ENCODE data around the gene REG4. TPM values are rescaled to one million over a fixed set of nuclear protein-coding genes. Genes with fewer than 3 reads are reported as not detected.
"Not testable (repeated sequence)": the region's sequence is repeated elsewhere in the genome, so short reads cannot be mapped to it uniquely, and the experiment has no call there.

Gene REG4
- total RNA-seq, 1 donor from 2014 or later = 0.16 TPM

DNA sequence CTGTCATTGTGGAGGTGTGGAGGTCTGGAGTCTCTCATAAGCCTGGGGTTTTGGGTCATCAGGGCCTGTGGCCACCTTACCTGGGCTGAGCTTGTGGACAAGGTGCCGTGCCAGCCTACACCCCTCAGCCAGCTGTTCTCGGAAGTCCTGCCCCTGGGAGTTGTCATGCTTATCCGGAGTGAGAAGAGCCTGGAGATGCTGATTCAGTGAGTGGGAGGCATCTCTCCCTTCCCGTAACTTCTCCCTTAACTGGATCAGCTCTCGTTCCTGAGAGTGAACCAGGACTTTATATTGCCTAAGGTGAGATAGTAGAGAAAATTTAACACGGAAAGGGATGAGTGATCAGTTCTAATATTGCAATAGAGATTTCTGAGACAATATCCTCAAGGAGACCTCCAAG is 30.0 kb upstream of the REG4 start:
- no peak for DNase-seq (ENCODE audit: low spot score in 2 of 2, unreplicated experiment in 2 of 2)
- TF ChIP-seq, protein P1, sequence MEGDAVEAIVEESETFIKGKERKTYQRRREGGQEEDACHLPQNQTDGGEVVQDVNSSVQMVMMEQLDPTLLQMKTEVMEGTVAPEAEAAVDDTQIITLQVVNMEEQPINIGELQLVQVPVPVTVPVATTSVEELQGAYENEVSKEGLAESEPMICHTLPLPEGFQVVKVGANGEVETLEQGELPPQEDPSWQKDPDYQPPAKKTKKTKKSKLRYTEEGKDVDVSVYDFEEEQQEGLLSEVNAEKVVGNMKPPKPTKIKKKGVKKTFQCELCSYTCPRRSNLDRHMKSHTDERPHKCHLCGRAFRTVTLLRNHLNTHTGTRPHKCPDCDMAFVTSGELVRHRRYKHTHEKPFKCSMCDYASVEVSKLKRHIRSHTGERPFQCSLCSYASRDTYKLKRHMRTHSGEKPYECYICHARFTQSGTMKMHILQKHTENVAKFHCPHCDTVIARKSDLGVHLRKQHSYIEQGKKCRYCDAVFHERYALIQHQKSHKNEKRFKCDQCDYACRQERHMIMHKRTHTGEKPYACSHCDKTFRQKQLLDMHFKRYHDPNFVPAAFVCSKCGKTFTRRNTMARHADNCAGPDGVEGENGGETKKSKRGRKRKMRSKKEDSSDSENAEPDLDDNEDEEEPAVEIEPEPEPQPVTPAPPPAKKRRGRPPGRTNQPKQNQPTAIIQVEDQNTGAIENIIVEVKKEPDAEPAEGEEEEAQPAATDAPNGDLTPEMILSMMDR (IDR thresholded peaks at IDR 0.05; ENCODE audit: unreplicated experiment) = no peak
- Mint-ChIP-seq H3K9me3 (no peaks in the 10 kb centered on the region), H3K4me3 (no peak overlapping the region), H3K4me1 (no peaks in the 10 kb centered on the region), H3K27ac (no peak overlapping the region), H3K27me3 (ENCODE audit: low read depth) (peaks cover 36% of the 10 kb centered on the region), H3K36me3 (no peaks in the 10 kb centered on the region)

DNA sequence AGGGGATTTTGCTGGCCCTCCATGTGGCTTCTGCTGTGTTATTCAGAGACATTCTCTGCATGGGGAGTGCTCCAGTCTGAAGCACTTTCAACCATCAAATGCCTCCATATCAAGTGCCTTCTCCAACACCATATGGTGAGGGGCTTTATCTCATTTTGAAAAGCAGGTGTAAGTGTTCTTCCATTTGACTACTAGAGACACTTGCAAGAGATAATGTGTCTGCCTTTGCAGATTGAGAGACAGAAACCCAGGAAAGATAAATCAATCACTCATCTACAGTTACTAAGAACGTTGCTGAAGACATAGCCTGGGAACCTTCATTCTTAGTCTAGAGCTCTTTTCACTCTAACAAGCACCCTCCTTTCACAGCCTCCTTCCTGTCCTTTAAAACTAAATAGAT is 29.5 kb upstream of the REG4 start:
- H3K9me3 Mint-ChIP-seq = no peaks in the 10 kb centered on the region
- no peaks in the 10 kb centered on the region for H3K36me3 Mint-ChIP-seq
- peaks cover 40% of the 10 kb centered on the region for H3K27me3 Mint-ChIP-seq (ENCODE audit: low read depth)
- H3K27ac Mint-ChIP-seq = no peak overlapping the region
- no peak for DNase-seq (ENCODE audit: low spot score in 2 of 2, unreplicated experiment in 2 of 2)
- H3K4me1 Mint-ChIP-seq = no peaks in the 10 kb centered on the region
- TF ChIP-seq, protein P1 (IDR thresholded peaks at IDR 0.05; ENCODE audit: unreplicated experiment) = no peak
- no peak overlapping the region for H3K4me3 Mint-ChIP-seq

DNA sequence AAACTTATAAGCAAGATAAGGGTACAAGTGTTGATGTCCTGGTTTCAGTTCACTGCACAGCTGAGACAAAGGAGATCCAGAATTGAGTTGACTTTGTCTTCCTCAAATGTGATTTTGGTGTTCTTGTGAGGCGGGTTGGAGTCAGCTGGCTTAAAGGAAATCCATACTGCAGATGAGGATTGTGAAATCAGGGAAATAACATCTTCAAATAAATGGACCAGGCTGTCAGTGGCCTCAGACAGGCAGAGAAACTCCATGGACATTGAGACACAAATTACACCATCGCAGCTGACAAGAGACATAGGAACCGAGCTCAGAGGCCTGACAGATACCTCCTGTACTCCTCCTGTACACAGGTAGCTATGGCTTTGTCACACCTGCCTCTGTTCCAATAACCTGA is 27.0 kb upstream of the REG4 start:
- Mint-ChIP-seq H3K27ac (no peak overlapping the region), H3K4me3 (no peak overlapping the region), H3K4me1 (no peaks in the 10 kb centered on the region), H3K36me3 (no peaks in the 10 kb centered on the region), H3K27me3 (ENCODE audit: low read depth) (peaks cover 49% of the 10 kb centered on the region), H3K9me3 (no peaks in the 10 kb centered on the region)
- DNase-seq (ENCODE audit: low spot score in 2 of 2, unreplicated experiment in 2 of 2) = no peak
- TF ChIP-seq, protein P1 (IDR thresholded peaks at IDR 0.05; ENCODE audit: unreplicated experiment) = no peak

DNA sequence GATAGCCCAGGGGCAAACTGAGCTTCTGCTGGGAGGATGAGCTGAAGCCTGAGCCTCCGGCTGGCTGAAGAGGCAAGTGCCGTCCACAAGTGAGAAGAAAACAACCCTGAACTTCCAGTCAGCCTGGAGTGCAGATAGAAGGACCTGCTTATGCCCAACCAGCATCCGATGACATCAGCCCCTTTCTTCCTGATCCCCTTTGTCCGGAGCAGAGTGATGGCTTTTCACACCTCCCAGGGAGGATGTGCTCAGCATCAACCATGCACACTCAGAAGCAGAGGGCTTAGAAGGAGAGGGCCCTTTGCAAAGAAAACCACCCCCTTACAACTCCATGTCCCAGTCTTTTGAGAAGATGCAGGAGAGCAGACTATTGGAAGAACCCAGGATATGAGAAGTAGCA is 23.7 kb upstream of the REG4 start:
- H3K4me3 Mint-ChIP-seq = no peak overlapping the region
- no peak for DNase-seq (ENCODE audit: low spot score in 2 of 2, unreplicated experiment in 2 of 2)
- no peaks in the 10 kb centered on the region for H3K36me3 Mint-ChIP-seq
- H3K27ac Mint-ChIP-seq = no peak overlapping the region
- peaks cover 6% of the 10 kb centered on the region for H3K4me1 Mint-ChIP-seq
- TF ChIP-seq, protein P1 (IDR thresholded peaks at IDR 0.05; ENCODE audit: unreplicated experiment) = no peak
- H3K9me3 Mint-ChIP-seq = peaks cover 4% of the 10 kb centered on the region
- peaks cover 28% of the 10 kb centered on the region for H3K27me3 Mint-ChIP-seq (ENCODE audit: low read depth)

DNA sequence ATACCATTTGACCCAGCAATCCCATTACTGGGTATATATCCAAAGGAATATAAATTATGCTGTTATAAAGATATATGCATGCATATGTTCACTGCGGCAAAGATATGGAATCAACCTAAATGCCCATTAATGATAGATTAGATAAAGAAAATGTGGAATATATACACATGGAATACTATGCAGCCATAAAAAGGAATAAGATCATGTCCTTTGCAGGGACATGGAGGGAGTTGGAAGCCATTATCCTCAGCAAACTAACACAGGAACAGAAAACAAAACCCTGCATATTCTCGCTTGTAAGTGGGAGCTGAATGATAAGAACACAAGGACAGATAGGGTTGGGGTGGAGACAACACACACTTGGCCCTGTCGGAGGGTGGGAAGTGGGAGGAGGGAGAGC is 19.8 kb upstream of the REG4 start:
- no peaks in the 10 kb centered on the region for H3K36me3 Mint-ChIP-seq
- peaks cover 4% of the 10 kb centered on the region for H3K9me3 Mint-ChIP-seq
- H3K27ac Mint-ChIP-seq = no peak overlapping the region
- peaks cover 19% of the 10 kb centered on the region for H3K4me1 Mint-ChIP-seq
- TF ChIP-seq, protein P1 (IDR thresholded peaks at IDR 0.05; ENCODE audit: unreplicated experiment) = no peak
- H3K4me3 Mint-ChIP-seq = no peak overlapping the region
- no peak for DNase-seq (ENCODE audit: low spot score in 2 of 2, unreplicated experiment in 2 of 2)
- H3K27me3 Mint-ChIP-seq (ENCODE audit: low read depth) = peaks cover 19% of the 10 kb centered on the region

DNA sequence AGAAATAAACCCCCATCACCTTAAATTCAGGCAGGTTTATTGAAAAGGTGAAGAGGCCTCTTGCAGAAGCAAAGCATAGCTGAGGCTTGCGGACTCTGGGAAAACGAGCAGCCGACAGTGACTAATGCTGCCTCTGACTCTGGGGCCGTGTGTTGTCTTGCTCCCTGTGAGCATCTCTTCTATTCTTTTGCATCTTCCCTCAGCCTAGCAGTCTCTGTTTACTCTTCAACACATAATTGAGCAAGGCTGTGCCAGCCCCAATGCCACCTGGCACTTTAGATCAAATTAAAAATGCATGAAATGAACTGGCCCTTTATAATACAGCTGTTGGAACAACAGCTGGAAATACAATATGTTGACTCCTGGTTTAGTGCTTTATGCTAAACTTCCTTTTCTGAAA is 18.4 kb upstream of the REG4 start:
- Mint-ChIP-seq H3K27ac (peak overlapping the region; percentile 70), H3K4me3 (no peak overlapping the region), H3K4me1 (peaks cover 19% of the 10 kb centered on the region), H3K36me3 (no peaks in the 10 kb centered on the region), H3K9me3 (peaks cover 6% of the 10 kb centered on the region), H3K27me3 (ENCODE audit: low read depth) (peaks cover 5% of the 10 kb centered on the region)
- no peak for DNase-seq (ENCODE audit: low spot score in 2 of 2, unreplicated experiment in 2 of 2)
- TF ChIP-seq, protein P1 (IDR thresholded peaks at IDR 0.05; ENCODE audit: unreplicated experiment) = no peak

DNA sequence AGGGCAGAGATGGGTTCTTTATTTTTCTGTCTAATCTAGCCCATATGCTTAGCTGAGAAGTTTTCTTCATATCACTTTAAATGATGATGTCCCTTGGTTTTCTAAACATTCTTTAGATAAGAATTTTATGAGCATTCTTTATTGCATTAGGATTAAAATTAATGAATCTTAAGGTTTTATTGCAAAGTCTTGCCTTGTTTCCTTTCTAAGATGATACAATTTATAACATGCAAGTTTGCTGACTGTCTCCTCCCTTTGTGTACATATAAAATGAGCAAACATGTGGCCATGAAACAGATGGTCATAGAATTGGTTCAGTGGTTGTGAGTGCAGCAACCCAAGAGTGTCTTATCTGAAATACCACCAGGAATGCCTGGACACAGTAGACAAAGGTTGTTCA is 17.7 kb upstream of the REG4 start:
- peak overlapping the region; percentile 21 for H3K4me3 Mint-ChIP-seq
- not testable (repeated sequence) for H3K36me3 Mint-ChIP-seq; DNase-seq (ENCODE audit: low spot score in 2 of 2, unreplicated experiment in 2 of 2); H3K27me3 Mint-ChIP-seq (ENCODE audit: low read depth); H3K9me3 Mint-ChIP-seq
- peak overlapping the region; percentile 70 for H3K27ac Mint-ChIP-seq
- H3K4me1 Mint-ChIP-seq = peaks cover 19% of the 10 kb centered on the region

Data from mesothelial cell of epicardium (in vitro differentiated cells).